Measurements from ENCODE around the gene COQ4.

- TF ChIP-seq POLR2A (IDR thresholded peaks at IDR 0.05): no peak
- TF ChIP-seq, protein P1, sequence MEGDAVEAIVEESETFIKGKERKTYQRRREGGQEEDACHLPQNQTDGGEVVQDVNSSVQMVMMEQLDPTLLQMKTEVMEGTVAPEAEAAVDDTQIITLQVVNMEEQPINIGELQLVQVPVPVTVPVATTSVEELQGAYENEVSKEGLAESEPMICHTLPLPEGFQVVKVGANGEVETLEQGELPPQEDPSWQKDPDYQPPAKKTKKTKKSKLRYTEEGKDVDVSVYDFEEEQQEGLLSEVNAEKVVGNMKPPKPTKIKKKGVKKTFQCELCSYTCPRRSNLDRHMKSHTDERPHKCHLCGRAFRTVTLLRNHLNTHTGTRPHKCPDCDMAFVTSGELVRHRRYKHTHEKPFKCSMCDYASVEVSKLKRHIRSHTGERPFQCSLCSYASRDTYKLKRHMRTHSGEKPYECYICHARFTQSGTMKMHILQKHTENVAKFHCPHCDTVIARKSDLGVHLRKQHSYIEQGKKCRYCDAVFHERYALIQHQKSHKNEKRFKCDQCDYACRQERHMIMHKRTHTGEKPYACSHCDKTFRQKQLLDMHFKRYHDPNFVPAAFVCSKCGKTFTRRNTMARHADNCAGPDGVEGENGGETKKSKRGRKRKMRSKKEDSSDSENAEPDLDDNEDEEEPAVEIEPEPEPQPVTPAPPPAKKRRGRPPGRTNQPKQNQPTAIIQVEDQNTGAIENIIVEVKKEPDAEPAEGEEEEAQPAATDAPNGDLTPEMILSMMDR (IDR thresholded peaks at IDR 0.05 in 4 of 5, conservative IDR thresholded peaks at IDR 0.05 in 1 of 5): peak in 4 of 5 experiments; percentile 24 to 63 (median 57)
These were observed 18.8 kb downstream of the COQ4 start for GRCh38 chr9:128341435-128341849.
